ENCODE results near the gene SCAMP2.

Gene SCAMP2

DNA sequence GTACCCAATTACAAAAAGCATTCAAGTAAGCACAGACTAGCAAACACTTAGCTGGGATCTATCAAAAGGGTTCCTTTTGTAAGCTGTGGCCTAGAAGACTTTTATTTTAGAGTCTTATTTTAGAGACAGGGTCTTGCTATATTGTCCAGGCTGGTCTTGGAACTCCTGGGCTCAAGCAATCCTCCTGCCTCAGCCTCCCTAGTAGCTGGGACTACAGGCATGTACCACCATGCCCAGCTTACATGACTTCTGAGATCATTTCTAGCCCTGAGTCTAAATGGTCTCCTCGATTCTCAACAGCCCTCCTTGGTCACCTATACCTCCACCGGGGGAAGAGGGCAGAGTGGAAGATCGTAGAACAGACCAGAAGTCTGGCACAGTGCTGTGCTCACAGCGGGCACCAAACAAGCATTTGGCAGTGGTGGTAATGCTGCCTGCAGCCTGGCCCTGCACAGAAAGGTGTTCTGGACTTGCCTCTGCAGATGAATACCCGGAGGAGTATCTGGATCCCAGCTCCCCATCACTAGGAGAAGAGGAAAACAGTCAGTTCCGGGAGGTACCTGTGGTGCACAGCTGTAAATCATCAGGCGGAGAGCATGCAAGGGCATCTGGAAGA lies 31.1 kb upstream of the SCAMP2 start:
- TF ChIP-seq, protein P1, sequence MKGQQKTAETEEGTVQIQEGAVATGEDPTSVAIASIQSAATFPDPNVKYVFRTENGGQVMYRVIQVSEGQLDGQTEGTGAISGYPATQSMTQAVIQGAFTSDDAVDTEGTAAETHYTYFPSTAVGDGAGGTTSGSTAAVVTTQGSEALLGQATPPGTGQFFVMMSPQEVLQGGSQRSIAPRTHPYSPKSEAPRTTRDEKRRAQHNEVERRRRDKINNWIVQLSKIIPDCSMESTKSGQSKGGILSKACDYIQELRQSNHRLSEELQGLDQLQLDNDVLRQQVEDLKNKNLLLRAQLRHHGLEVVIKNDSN (IDR thresholded peaks at IDR 0.05): no peak
- TF ChIP-seq EGR1 (IDR thresholded peaks at IDR 0.05) (no peak), CREB1 (IDR thresholded peaks at IDR 0.05; ENCODE audit: low read depth) (no peak), EP300 (IDR thresholded peaks at IDR 0.05; ENCODE audit: borderline replicate concordance) (no peak), YY1 (IDR thresholded peaks at IDR 0.05; ENCODE audit: low read depth) (no peak), TCF12 (IDR thresholded peaks at IDR 0.05; ENCODE audit: low read depth) (no peak), FOXM1 (IDR thresholded peaks at IDR 0.05; ENCODE audit: borderline replicate concordance, low read depth) (no peak)
- TF ChIP-seq, protein P2, sequence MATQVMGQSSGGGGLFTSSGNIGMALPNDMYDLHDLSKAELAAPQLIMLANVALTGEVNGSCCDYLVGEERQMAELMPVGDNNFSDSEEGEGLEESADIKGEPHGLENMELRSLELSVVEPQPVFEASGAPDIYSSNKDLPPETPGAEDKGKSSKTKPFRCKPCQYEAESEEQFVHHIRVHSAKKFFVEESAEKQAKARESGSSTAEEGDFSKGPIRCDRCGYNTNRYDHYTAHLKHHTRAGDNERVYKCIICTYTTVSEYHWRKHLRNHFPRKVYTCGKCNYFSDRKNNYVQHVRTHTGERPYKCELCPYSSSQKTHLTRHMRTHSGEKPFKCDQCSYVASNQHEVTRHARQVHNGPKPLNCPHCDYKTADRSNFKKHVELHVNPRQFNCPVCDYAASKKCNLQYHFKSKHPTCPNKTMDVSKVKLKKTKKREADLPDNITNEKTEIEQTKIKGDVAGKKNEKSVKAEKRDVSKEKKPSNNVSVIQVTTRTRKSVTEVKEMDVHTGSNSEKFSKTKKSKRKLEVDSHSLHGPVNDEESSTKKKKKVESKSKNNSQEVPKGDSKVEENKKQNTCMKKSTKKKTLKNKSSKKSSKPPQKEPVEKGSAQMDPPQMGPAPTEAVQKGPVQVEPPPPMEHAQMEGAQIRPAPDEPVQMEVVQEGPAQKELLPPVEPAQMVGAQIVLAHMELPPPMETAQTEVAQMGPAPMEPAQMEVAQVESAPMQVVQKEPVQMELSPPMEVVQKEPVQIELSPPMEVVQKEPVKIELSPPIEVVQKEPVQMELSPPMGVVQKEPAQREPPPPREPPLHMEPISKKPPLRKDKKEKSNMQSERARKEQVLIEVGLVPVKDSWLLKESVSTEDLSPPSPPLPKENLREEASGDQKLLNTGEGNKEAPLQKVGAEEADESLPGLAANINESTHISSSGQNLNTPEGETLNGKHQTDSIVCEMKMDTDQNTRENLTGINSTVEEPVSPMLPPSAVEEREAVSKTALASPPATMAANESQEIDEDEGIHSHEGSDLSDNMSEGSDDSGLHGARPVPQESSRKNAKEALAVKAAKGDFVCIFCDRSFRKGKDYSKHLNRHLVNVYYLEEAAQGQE (IDR thresholded peaks at IDR 0.05; ENCODE audit: low read depth): no peak

DNA sequence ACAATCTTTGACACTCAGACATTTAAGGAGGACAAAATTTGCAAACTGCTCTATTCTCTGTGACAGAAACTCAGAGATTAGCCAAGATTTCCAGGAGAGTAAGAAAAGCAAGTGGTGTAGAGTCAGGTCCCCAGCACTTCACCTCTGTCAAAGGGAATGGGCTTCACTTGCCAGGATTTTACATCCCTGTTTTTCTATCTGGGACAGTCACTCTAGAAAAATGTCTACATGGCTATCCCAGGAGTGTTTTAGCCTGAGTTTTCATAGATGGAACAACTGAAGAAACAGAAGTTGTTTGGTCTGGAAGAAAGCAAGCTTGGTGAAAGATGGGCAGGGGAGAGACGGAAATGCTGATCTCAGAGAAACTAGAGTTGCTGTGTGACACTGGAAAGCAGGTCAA lies 30.5 kb upstream of the SCAMP2 start:
- TF ChIP-seq TCF12 (IDR thresholded peaks at IDR 0.05; ENCODE audit: low read depth) (no peak), RAD21 (IDR thresholded peaks at IDR 0.05; ENCODE audit: low read depth) (no peak), ZBTB7A (IDR thresholded peaks at IDR 0.05; ENCODE audit: low read depth) (no peak), EGR1 (IDR thresholded peaks at IDR 0.05) (no peak), NFIC (IDR thresholded peaks at IDR 0.05) (no peak), EP300 (IDR thresholded peaks at IDR 0.05; ENCODE audit: borderline replicate concordance) (no peak), TEAD4 (IDR thresholded peaks at IDR 0.05) (no peak), CEBPB (IDR thresholded peaks at IDR 0.05) (no peak)
- TF ChIP-seq, protein P2 (IDR thresholded peaks at IDR 0.05; ENCODE audit: low read depth): no peak
- TF ChIP-seq, protein P1 (IDR thresholded peaks at IDR 0.05): no peak

DNA sequence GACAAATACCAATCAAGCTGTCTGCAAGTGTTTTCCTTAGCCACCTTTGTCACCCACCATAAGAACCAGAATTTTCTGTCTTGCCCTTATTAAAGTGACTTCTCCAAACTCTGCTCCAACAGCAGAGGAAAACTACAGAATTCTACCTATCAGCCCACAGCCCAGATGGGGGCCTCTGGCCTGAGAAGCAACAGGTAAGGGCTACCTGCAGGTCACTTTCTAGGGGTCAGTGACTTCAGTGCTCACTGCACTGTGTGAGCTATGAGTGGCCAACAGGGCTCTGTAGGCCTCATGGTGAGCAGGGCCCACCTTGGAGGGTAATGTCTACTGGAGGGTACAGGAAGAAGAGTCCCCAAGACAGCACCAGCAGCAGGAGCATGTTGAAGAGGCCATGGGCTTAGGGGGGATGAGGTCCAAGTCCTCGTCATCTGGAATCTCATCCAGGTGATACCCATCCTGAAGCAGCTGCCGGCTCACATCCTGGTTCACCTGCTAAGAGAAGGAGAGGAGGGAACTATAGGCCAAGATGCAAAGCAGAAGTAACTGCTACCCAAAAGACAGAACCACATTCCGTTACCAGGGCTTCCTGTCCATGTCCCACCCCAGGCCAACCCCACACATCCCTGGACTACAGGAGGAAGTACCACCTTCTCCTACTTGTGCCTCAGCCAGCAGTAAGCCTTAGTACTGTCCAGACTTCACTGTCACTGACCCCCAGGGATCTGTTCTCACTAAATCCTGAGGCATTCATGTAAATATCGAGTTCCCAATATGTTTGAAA lies 29.3 kb upstream of the SCAMP2 start:
- TF ChIP-seq EP300 (IDR thresholded peaks at IDR 0.05; ENCODE audit: borderline replicate concordance) (no peak), TCF12 (IDR thresholded peaks at IDR 0.05; ENCODE audit: low read depth) (no peak), CEBPB (IDR thresholded peaks at IDR 0.05) (no peak), CREB1 (IDR thresholded peaks at IDR 0.05; ENCODE audit: low read depth) (no peak), NFIC (IDR thresholded peaks at IDR 0.05) (no peak), EGR1 (IDR thresholded peaks at IDR 0.05) (no peak), TEAD4 (IDR thresholded peaks at IDR 0.05) (no peak), YY1 (IDR thresholded peaks at IDR 0.05; ENCODE audit: low read depth) (no peak), TAF1 (IDR thresholded peaks at IDR 0.05; ENCODE audit: low read depth) (no peak), RAD21 (IDR thresholded peaks at IDR 0.05; ENCODE audit: low read depth) (no peak), ZBTB7A (IDR thresholded peaks at IDR 0.05; ENCODE audit: low read depth) (no peak)
- TF ChIP-seq, protein P2 (IDR thresholded peaks at IDR 0.05; ENCODE audit: low read depth): no peak
- TF ChIP-seq, protein P3, sequence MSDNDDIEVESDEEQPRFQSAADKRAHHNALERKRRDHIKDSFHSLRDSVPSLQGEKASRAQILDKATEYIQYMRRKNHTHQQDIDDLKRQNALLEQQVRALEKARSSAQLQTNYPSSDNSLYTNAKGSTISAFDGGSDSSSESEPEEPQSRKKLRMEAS (IDR thresholded peaks at IDR 0.05): no peak
- TF ChIP-seq, protein P1 (IDR thresholded peaks at IDR 0.05): no peak

DNA sequence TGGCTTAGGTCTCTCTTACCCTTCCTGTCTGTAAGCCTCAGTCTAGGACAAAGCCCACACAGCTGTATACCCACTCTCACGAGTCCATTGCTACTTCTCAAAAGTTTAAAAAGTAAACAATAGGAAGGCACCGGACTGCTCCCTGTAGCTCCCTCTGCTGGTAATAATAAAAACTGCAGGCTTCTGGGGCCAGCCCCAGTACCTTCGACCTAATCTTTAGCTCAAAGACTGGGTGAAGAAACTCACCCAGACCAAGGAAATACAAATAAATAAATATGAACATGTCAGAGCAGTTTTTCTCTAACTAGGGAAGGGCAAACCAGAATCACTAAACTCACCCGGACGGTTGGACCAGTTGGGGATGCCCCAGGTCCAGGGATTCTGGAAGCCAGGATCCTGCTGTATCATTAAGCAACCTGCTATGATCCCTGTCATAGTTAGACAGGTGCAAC lies 28.5 kb upstream of the SCAMP2 start:
- peak; percentile 54 for TF ChIP-seq RAD21 (IDR thresholded peaks at IDR 0.05; ENCODE audit: low read depth)
- TF ChIP-seq NFIC (IDR thresholded peaks at IDR 0.05): no peak

Measured in Ishikawa (cell line).